Stimulated activated memory B cell treated with anti-CD40 and anti-IgM and Interleukin-4, amounts not matched to agents 10 μg/mL and 1 μg/mL and 100 μg/mL, for 72 hours (primary cell): ENCODE measurements around the gene MUC4.
A peak's percentile ranks its signal among the peaks of the same experiment; 100 is the strongest.

ENCODE experiments used
- ATAC-seq: fragments of 150-1000 bp; cut with Tn5 transposase; 2 replicates; pipeline ENCODE4 v1.10.0; 2021
- H3K27ac Mint-ChIP-seq: one replicate; pipeline ENCODE4 v1.8.0; 2022; ENCODE audit warnings: mild to moderate bottlenecking, mixed read lengths
- H3K27me3 Mint-ChIP-seq: one replicate; pipeline ENCODE4 v1.8.0; 2022; ENCODE audit warnings: mixed read lengths
- H3K36me3 Mint-ChIP-seq: one replicate; pipeline ENCODE4 v1.8.0; 2022; ENCODE audit warnings: mixed read lengths
- H3K4me1 Mint-ChIP-seq: one replicate; pipeline ENCODE4 v1.8.0; 2022; ENCODE audit warnings: mixed read lengths
- H3K4me3 Mint-ChIP-seq: one replicate; pipeline ENCODE4 v1.8.0; 2022; ENCODE audit warnings: mild to moderate bottlenecking, moderate library complexity, mixed read lengths
- H3K9me3 Mint-ChIP-seq: one replicate; pipeline ENCODE4 v1.8.0; 2022; ENCODE audit warnings: mixed read lengths

MUC4 gene

GRCh38 chr3:195766671-195767070 lies 45.1 kb downstream of the MUC4 start:
- H3K36me3 Mint-ChIP-seq: no peaks in the 10 kb centered on the region
- no peaks in the 10 kb centered on the region for H3K4me1 Mint-ChIP-seq
- H3K4me3 Mint-ChIP-seq: no peak overlapping the region
- H3K9me3 Mint-ChIP-seq: peaks cover 11% of the 10 kb centered on the region
- H3K27ac Mint-ChIP-seq: no peak overlapping the region
- ATAC-seq: no peak
- H3K27me3 Mint-ChIP-seq: peaks cover 19% of the 10 kb centered on the region

DNA sequence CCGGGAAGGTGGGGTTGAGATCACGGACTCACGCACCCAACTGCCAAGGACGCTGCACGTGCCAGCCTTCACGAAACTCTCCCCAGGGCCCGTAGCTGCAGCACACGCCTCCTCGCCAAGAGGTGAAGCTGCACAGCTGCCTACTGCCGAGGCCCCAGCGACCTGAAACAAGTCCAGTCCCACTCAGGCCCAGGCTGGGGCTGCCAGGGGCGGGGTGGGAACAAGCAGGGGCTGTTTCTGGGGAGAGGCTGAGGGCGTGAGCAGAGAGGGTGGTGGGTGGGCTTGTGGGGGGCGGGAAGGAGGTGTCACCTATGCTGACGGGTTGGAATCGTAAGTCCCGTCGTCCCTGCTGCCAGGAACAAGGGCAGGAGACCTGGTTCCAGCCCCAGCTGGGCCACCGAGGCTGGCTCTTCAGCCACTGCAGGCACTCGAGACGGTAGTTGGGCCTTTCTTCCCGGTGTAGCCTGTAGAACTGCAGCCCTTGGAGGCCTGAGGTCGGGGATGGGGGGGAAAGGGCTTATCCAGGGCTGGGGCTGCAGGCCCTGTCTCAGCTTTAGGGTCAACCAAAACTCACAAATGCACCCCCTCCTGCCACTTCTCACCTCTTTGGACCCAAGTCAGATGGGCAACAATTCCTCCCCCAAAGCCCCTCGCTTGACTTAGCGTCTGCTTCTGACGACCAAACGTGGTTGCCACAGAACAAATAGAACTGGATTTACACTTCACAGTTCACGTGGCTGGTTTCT lies 46.6 kb downstream of the MUC4 start:
- no peak overlapping the region for H3K27ac Mint-ChIP-seq
- no peaks in the 10 kb centered on the region for H3K36me3 Mint-ChIP-seq
- no peak overlapping the region for H3K4me3 Mint-ChIP-seq
- H3K27me3 Mint-ChIP-seq: peaks cover 34% of the 10 kb centered on the region
- H3K9me3 Mint-ChIP-seq: peaks cover 11% of the 10 kb centered on the region
- ATAC-seq: no peak
- H3K4me1 Mint-ChIP-seq: no peaks in the 10 kb centered on the region

- Mint-ChIP-seq H3K27ac (no peak overlapping the region), H3K27me3 (peaks cover 44% of the 10 kb centered on the region), H3K4me3 (no peak overlapping the region), H3K36me3 (no peaks in the 10 kb centered on the region), H3K4me1 (no peaks in the 10 kb centered on the region), H3K9me3 (peaks cover 11% of the 10 kb centered on the region)
- ATAC-seq: no peak
Measured at GRCh38 chr3:195763843-195764825, 47.6 kb downstream of the MUC4 start.

- ATAC-seq: no peak
- Mint-ChIP-seq H3K27me3 (peaks cover 51% of the 10 kb centered on the region), H3K36me3 (no peaks in the 10 kb centered on the region), H3K27ac (no peak overlapping the region), H3K4me3 (no peak overlapping the region), H3K9me3 (peaks cover 11% of the 10 kb centered on the region), H3K4me1 (no peaks in the 10 kb centered on the region)
Measured at GRCh38 chr3:195763076-195763830, 48.5 kb downstream of the MUC4 start.

GRCh38 chr3:195762611-195763010 lies 49.1 kb downstream of the MUC4 start:
- H3K9me3 Mint-ChIP-seq: peaks cover 5% of the 10 kb centered on the region
- H3K27ac Mint-ChIP-seq: no peak overlapping the region

GRCh38 chr3:195762249-195762585 lies 49.5 kb downstream of the MUC4 start:
- H3K9me3 Mint-ChIP-seq: peaks cover 1% of the 10 kb centered on the region
- H3K4me1 Mint-ChIP-seq: no peaks in the 10 kb centered on the region
- H3K27ac Mint-ChIP-seq: no peak overlapping the region
- H3K27me3 Mint-ChIP-seq: peaks cover 62% of the 10 kb centered on the region
- ATAC-seq: peak; percentile 25
- no peak overlapping the region for H3K4me3 Mint-ChIP-seq
- H3K36me3 Mint-ChIP-seq: no peaks in the 10 kb centered on the region

More at GRCh38 chr3:195762611-195763010, 49.1 kb downstream of the MUC4 start:
- H3K4me1 Mint-ChIP-seq: no peaks in the 10 kb centered on the region
- H3K4me3 Mint-ChIP-seq: no peak overlapping the region
- peak; percentile 60 for ATAC-seq
- peaks cover 58% of the 10 kb centered on the region for H3K27me3 Mint-ChIP-seq
- no peaks in the 10 kb centered on the region for H3K36me3 Mint-ChIP-seq

DNA sequence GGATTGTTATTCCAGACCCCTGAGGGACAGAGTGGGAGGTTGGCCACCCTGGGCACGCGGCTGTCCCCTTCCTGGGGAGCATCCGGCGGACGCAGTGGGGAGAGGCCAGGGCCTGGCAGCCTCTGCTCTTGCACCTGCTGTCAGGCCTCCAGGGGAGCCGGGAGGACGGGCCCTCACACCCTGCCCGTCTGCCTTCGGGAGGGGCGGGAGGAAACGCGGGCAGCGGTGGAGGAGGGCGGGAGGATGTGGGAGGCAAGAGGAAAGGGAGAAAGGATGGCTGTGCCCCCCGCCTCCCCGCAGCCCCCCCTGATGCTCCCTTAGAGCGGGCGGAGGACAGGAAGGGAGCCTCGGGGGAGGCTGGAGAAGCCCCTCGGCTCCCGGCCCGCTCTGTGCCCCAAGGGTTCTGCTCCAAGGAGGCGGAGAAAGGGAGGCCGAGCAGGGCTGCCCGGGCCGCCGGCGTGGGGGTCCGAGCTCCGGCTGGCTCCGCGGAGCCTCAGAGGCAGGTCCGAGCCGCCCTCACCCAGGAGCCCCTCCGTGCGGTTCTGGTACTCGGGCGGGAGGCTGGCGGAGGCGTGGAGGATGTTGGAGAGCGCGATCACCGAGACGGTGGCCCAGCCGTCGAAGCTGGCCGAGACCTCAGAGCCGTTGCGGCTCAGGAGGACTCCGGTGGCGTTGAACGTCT lies 50.0 kb downstream of the MUC4 start:
- Mint-ChIP-seq H3K4me1 (no peaks in the 10 kb centered on the region), H3K27ac (no peak overlapping the region), H3K27me3 (peaks cover 67% of the 10 kb centered on the region), H3K4me3 (no peak overlapping the region), H3K36me3 (no peaks in the 10 kb centered on the region), H3K9me3 (no peaks in the 10 kb centered on the region)
- ATAC-seq: no peak

- no peaks in the 10 kb centered on the region for H3K9me3 Mint-ChIP-seq
- H3K4me3 Mint-ChIP-seq: no peak overlapping the region
- peaks cover 72% of the 10 kb centered on the region for H3K27me3 Mint-ChIP-seq
Measured at GRCh38 chr3:195761123-195761566, 50.6 kb downstream of the MUC4 start.

DNA sequence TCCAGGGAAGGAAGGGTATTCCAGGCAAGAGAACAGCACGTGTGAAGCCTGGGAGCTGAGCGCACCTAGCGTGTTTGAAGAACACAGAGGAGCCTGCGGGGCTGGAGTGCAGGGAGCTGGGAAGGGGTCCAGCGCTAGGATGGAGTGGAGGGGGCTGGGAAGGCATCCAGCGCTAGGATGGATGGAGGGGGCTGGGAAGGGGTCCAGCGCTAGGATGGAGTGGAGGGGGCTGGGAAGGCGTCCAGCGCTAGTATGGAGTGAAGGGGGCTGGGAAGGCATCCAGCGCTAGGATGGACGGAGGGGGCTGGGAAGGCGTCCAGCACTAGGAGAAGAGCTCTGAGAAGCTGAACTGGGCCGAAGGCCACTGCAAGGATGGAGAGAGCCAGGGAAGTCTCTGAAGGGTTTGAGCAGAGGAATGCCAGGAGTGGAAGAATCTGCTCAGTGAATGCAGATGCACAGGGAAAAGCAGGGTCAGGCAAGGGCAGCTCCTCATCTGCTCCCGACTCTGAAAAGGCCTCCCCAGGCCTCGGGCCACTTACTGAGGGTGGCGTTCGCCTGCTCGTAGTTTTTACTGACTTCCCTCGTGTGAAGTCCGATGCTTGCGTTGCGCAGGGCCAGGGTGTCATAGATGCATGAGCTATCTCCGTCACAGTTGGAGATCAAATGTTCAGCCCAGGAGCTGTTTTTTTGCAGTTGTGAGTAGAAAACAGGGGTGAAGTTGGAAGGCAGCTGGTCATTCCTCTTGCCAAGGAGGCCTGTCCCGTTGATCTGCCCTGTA lies 51.2 kb downstream of the MUC4 start:
- no peaks in the 10 kb centered on the region for H3K4me1 Mint-ChIP-seq
- peaks cover 78% of the 10 kb centered on the region for H3K27me3 Mint-ChIP-seq
- ATAC-seq: peak; percentile 46
- H3K27ac Mint-ChIP-seq: no peak overlapping the region
- H3K4me3 Mint-ChIP-seq: no peak overlapping the region
- H3K9me3 Mint-ChIP-seq: no peaks in the 10 kb centered on the region
- no peaks in the 10 kb centered on the region for H3K36me3 Mint-ChIP-seq

More at GRCh38 chr3:195761123-195761566, 50.6 kb downstream of the MUC4 start:
- H3K27ac Mint-ChIP-seq: no peak overlapping the region
- ATAC-seq: peak; percentile 32
- H3K36me3 Mint-ChIP-seq: no peaks in the 10 kb centered on the region
- H3K4me1 Mint-ChIP-seq: no peaks in the 10 kb centered on the region

DNA sequence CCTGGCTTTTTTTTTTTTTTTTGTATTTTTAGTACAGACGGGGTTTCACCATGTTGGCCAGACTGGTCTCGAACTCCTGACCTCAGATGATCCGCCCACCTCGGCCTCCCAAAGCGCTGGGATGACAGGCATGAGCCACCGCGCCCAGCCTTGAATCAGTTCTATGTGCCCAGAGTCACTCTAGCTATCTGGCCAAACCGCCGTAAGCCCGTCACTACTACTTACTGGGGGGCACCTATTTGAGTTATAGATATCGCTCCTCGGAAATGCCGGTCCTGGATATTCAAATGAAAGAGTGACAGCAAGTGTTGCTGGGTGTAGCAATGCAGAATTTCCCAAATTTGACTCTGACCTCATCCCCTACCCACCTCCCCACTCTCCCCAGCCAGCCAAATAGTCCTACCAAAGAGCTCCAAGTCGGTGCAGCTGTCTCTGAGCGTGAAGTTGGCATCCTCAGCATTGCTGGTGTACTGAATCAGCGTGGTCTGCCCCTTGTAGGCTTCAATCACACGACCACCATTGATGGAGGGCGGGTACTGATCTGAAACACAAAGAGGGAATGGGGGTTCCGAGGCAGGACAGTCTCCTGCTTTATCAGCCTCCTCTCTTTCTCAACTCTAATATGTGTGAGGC lies 52.9 kb downstream of the MUC4 start:
- Mint-ChIP-seq H3K4me3 (no peak overlapping the region), H3K4me1 (no peaks in the 10 kb centered on the region), H3K9me3 (no peaks in the 10 kb centered on the region), H3K27me3 (peaks cover 84% of the 10 kb centered on the region), H3K36me3 (no peaks in the 10 kb centered on the region), H3K27ac (no peak overlapping the region)
- ATAC-seq: no peak

GRCh38 chr3:195757827-195758226 lies 53.9 kb downstream of the MUC4 start:
- H3K27me3 Mint-ChIP-seq: peaks cover 87% of the 10 kb centered on the region
- peak overlapping the region; percentile 25 for H3K4me3 Mint-ChIP-seq
- H3K36me3 Mint-ChIP-seq: no peaks in the 10 kb centered on the region
- H3K27ac Mint-ChIP-seq: no peak overlapping the region
- no peaks in the 10 kb centered on the region for H3K9me3 Mint-ChIP-seq
- no peak for ATAC-seq
- H3K4me1 Mint-ChIP-seq: no peaks in the 10 kb centered on the region

- Mint-ChIP-seq H3K4me3 (no peak overlapping the region), H3K4me1 (no peaks in the 10 kb centered on the region), H3K27me3 (peaks cover 87% of the 10 kb centered on the region), H3K9me3 (no peaks in the 10 kb centered on the region), H3K27ac (no peak overlapping the region), H3K36me3 (no peaks in the 10 kb centered on the region)
- no peak for ATAC-seq
Measured at GRCh38 chr3:195757438-195757770, 54.3 kb downstream of the MUC4 start.

DNA sequence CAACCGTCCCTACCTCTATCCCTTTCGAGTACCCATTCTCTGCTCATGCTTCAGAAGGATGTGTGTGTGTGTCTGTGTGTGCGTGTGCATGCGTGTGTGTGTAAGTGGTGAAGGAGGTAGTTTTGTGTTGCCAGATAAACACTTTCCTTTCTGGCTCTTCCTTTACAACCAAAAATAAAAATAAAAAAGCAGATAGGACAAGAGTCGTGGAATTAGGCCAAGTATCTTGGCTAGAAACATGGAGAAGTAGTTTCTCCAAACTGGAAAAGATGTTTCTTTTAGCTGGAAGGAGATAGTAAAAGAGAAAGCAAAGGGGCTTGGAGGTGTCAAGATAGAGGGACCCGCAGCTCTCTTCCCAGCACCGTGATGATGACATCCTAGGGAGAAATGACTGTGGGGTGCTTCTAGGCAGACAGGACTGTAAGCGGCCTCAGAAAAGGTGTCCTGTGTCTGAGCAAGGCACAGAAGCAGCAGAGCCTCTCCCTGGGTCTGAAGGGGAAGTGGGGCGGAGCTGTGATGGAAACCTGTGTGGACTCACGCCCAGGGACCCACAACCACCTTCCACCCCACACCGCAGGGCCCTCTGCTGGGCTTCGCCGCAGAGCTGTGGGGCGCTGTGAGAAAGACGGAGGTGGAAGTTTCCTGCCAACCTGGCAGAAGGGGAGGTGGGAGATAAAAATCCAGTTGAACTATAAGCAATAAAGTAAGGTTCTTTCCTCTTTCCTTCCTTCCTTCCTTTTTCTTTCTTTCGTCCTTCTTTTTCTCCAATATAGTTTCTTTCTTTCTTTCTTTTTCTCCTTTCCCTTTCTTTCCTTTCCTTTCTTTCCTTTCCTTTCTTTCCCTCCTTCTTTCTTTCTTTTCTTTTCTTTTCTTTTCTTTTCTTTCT lies 55.7 kb downstream of the MUC4 start:
- Mint-ChIP-seq H3K9me3 (no peaks in the 10 kb centered on the region), H3K27ac (no peak overlapping the region), H3K4me3 (no peak overlapping the region), H3K4me1 (no peaks in the 10 kb centered on the region), H3K36me3 (no peaks in the 10 kb centered on the region), H3K27me3 (peaks cover 79% of the 10 kb centered on the region)
- ATAC-seq: no peak
